ENCODE data around the gene PKD1L1.

Gene PKD1L1

DNA sequence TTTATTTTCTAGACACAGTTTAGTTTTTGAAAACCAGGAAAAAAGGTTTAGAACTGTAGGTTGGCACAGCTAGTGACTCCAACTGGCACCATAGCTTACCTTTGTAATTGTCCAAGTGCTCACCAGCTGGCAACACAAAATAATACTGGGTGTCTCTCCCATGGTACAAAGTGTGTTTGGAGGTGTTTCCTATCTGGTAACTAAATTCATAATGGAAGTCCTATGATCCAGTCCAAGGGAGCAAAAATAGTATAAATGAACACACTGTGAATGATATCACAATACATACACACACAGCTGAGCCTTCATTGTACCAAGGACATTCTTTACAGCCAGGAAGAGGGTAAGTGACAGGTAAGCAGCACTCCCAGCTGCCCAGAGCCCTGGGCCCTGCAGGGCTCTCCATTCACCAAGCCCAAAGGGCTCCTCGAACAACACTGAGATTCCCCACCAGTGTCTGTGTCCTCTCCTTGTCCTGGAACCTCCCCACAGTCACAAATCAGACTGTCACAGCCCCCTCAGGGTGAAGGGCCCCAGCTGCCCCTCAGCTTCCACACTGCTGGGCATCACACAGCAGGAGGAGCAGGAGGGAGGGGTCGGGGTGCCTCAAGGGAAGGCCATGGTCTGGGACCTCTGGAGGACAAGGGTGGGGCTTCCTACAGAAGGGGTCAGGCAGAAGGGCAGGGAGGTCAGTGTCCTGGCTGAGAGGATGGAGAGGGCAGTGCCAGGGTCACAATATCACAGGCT, 72.1 kb downstream of the PKD1L1 start:
- no peak for DNase-seq (ENCODE audit: low read depth in 2 of 2)

DNA sequence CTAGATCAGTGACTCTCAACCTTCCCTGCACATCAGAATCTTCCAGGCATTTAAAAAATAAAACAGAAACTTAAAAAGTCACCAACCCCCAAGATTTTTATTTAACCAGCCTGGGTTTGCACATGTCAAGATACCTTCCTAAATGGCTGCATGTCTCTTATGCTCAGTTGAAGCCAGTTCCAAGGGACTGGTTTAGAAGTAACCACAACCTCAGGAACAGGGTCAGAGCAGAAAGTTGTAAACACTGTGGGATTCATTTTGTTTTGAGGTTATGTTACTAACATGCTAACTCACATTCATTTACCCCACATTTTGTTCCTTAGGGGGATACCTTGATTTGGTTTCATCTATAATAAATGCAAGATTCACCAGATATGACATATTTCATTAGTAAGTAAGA, 72.9 kb downstream of the PKD1L1 start:
- no peak for DNase-seq (ENCODE audit: low read depth in 2 of 2)

DNA sequence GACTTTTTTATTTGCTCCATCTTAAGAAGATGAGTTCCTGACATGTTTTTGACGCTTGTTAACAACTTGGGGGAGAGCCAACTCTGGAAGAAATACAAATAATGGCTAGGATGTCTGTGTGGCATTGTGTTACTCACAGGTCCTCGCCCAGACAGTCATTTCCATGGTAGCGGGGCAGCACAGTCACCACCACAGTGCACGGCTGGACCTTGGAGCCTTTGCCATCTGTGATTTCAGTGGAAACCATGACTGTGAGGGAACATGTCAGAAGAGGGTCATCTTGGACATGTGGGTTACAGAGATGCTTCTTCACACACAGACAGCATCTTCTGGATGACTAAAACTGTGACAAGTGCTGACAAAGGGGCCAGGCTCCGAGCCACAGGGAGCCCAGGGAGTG, 74.5 kb downstream of the PKD1L1 start:
- DNase-seq (ENCODE audit: low read depth in 2 of 2): no peak

DNA sequence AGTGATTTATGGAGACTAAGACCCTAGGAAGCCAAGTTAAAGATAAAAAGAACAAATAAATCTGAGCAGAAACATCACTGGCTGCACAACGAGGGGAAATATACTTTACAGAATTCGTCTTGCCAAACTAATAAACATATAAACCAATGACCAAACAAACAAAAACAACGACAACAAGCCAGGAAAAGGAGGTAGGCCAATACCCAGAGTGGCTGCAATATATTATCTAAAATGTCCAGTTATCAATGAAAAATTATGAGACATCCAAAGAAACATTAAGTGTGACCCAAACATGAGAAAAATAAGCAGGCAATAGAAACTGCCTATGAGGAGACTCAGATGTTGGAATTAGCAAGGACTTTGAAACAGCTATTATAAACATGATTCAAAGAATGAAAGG, 81.0 kb downstream of the PKD1L1 start:
- DNase-seq (ENCODE audit: low read depth in 2 of 2): no peak

DNA sequence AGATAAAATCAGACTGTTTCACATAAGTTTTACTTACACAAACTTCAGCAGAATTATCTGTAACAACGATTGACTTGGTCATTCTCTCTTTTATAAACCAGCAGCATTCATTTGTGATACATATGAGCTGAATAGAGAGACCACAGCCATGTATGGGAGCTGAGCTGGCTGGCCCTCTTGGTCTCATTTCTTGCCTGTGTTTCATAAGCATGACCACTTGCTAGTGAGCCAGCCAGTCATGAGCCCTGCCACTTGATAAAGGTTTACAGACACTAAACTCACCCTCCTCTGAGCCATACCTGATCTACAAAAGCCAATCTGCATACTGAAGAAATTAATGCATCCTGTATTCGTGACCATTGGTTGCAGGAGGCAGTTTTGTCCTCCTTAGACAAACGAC, 82.1 kb downstream of the PKD1L1 start:
- DNase-seq (ENCODE audit: low read depth in 2 of 2): no peak

DNA sequence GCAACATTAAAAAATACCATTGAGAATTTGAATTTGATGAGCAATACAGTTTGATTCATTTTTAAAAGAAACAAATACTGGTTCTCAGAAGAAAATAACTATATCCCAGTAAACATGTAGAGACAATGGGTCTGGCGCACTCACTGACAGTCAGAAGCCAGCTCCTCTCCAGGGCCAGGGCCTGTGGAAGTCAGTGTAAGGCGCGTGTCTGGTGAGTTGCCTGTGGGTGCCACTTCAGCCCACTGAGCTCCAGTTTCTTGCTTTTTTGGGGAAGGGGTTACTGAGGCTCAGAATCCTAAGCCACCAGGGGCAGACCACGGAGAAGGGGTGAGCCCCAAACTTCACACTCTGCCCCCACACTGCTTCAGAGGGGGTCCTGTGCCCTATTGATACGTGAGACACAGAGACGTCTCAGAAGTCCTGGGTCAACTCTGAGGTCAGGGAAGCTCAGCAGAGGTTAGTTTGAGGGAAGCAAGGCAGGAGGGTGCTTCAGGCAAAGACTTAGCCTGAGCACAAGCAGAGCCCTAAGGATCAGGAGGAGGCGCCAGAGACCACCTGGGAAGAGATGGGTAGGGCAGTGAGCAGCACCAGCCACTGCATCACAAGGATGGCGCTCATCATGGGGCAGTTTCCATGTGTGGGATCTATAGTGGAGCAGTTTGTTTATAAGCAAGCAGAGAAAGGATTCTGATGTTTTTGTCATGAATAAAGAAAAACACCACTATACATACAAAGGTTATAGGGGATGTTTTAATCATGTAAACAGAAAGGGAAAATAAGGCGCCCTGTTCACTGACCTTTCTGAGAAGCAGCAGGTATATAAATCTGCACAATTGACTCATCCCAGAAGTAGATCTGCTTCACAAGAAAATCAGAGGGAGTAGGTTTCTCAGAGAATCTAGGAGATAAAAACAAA, 95.7 kb downstream of the PKD1L1 start:
- DNase-seq (ENCODE audit: low read depth in 2 of 2): no peak

DNA sequence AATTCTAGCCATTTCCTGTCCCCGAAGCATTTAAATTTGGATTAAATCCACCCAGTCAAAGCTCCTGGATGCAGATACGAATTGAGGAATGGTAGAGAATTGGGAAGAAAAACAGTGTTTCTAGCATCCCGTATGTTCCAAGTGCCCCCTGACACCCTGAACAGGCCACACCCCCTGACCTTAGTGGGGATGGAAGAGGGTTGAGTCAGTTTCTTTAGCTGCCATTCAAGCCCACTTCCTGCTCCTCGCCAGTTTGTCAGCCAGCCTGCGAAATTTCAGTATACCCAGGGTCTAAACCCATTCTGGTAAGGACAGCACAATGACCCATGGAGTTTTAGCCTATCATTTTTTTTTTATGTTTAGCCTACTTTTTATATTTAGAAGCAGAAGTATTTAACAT, 101.1 kb downstream of the PKD1L1 start:
- DNase-seq (ENCODE audit: low read depth in 2 of 2): no peak

DNA sequence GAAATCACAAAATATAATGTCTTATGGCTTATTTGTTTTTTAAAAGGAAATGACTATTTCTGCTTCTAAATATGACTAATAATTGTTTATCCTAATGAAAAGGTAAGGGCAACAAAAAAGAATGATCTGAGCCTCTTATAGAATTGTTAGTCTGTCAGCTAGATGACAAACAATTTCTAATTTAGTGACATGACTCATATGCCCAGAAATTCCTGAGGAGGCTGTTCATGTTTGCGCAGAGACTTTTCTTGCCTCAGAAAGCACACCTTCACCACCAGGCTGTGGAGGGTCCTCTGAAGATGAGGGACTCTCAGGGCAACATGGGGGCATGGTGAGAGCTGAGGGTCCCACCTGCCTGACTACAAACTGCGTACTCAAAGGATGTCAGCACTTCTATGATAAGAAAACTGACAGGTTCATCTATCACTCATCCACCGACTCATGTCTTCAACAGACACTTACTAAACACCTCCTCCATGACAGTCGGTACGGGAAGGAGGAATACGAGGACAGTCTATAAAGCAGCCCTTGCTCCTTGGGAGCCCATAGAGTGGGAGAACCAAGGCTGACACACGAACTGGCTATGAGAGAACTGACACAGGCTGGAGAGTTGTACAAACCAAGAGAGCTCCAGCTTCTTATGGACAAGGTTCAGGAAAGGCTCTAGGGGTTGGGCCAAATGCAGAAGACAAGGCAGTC, 102.0 kb downstream of the PKD1L1 start:
- DNase-seq (ENCODE audit: low read depth in 2 of 2): no peak

DNA sequence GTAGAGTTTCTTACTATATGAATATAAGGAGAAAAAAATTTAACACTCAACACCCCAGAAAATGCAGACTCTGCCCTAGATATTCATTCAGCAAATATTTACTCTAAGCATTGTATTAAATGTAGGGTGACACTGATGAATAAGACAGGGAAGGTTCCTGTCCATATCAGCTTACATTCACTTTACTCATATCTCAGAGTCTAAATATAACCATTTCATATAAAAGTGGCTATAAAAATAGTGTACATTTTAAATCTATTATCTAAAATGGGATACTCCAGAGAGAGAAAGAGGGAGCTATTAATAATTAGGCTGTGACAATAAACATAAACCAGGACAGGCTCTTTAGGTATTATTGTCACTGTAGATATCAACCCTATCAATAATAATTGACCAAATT, 104.0 kb downstream of the PKD1L1 start:
- no peak for DNase-seq (ENCODE audit: low read depth in 2 of 2)

DNA sequence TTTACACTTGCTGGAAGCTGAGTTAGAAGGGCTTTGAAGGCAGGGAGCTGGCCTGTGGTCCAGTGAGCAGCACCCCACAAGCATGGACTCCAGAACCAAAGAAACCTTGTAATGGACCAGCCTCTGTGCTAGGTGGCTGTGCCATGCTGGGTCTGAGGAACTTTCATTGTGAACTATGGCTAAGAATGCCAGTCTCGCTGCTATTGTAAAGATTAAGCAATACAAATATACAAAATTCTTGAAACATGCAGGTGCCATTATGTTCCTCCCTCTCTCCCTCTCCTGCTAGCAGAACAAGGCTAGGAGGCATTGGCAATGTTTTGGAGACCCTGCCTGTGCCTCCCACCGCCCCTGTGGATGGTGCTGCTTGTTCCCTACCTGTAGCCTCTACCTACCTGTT, 105.0 kb downstream of the PKD1L1 start:
- DNase-seq (ENCODE audit: low read depth in 2 of 2): no peak

DNA sequence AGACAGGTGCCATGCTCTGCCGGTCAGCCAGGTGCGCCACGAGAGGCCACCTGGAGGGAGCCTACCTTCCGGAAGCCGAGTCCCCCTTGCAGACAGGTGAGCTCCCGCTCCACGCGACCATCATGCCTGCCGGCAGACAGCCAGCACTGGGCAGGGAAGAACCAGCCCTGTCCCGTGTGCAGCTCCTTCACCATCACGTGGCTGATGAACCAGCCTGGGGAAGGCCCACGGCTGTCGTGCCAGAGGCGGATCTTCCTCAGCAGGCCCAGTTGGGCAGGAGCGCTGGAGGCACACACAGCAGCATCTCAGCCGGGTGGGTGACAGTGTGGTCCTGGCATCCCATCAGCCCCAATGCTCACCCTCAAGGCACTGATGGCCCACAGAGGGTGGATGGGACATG, 108.9 kb downstream of the PKD1L1 start:
- no peak for DNase-seq (ENCODE audit: low read depth in 2 of 2)

DNA sequence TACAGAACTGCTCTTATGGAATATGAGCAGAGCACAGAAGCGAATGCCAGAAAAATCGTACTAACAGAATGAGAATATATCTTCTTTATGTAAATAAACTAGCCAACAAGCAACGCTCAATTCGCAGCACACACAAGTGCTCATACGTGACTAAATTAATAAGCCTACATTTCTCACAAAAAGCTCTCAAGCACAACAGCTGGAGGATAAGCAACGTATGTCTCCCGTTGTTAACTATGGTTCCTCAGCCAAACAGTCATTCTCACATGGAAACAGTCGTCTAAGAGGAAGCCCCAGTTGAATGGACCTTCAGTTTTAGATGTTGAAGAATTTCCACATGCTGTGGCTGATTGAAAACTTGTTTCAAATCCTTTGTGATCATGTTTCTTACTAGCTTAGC, 110.4 kb downstream of the PKD1L1 start:
- no peak for DNase-seq (ENCODE audit: low read depth in 2 of 2)

DNA sequence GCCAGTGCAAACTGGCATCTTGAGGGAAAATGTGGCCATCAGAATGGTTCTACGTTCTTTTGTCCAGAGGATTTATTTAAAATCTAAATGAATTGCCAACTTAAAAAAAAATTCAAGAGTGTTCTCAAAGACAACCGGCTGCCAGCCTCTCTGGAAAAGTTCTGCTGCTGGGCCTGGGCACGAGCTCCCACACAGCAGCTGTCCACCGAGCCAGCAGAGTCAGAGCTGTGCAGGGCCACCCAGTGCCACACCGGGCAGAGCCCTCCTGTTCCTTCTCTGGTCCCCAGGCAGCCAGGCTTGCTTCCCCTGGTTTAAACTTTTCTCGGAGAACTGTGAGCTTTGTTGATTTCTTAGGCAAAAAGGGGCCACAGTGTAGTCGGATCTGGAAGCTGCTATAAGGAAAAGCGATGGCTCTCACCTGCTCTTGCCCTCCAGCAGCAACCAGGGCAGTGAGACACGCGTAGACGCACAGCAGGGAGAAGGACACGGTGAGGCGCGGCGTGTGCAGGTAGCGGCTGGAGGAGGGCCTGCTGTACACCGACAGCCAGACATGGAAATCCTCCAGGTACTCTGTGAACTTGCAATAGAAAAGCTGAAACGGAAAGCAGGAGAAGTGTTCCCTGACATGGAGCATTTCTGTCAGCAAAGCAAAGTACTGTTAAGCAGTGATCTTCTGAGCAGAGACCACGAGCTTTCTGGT, 111.6 kb downstream of the PKD1L1 start:
- DNase-seq (ENCODE audit: low read depth in 2 of 2): no peak

DNA sequence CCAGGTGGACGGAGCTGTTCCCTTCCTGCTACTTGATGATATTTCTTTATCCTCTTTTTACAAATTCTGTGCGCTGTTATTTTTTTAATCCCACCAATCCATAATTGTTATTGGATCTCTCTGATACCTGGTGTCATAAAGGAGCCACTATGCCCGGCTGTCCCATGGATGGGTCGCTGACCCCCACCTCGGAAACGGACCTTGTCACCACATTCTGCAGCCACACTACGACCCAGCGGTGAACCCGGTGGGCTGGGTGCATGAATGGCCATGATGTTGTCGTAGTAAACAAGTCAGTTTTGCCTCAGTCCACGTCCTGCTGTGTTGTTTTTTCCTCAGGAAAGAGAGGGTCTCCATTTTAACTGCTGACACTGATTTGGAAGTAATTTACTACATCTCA, 112.2 kb downstream of the PKD1L1 start:
- no peak for DNase-seq (ENCODE audit: low read depth in 2 of 2)

DNA sequence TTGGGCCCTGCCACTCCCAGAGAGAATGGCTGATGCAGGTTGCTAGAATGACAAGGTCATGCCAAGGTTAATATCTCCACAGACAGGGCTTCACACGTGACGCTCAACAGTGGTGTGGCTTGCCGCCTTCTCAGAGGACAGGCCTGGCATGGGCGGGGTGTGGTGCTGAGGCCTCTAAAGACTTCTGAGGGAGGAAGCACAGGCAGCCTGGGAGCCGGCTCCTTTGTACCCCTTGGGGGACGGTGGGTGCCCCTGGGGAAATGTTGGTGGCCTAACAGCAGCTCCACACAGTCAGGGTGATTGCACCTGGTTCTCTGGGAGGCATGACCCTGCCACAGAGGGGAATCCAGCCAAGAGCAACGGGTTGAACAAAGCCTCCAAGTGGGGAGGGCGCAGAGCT, 115.1 kb downstream of the PKD1L1 start:
- no peak for DNase-seq (ENCODE audit: low read depth in 2 of 2)

DNA sequence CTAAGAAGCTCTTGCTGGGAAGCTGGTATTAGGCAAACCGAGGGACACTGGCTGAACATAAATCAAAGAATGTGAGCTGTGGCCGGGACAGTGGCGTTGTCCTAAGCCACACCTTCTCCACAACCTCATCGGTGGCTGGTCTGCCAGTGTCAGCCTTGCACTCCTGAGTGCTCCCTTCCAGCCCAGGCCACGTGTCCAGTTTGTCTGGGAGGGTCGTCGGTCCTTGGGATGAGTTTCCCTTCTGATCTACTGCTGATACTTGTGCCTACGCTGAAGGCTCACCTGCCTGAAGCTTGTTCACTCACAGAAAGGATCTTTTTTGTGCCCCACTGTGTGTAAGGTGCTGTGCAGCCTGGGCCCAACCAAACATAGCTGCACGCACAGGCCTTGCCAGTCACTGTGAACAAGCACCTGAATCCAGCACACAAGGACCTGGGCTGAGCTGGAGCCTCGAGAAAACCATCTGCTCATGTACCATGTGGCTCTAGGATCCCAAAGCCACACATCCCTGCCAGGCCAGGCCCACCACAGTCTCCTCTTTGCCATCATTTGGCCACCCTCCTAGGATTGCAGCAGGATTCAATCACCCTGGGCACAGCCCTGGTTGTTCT, 116.1 kb downstream of the PKD1L1 start:
- no peak for DNase-seq (ENCODE audit: low read depth in 2 of 2)

DNA sequence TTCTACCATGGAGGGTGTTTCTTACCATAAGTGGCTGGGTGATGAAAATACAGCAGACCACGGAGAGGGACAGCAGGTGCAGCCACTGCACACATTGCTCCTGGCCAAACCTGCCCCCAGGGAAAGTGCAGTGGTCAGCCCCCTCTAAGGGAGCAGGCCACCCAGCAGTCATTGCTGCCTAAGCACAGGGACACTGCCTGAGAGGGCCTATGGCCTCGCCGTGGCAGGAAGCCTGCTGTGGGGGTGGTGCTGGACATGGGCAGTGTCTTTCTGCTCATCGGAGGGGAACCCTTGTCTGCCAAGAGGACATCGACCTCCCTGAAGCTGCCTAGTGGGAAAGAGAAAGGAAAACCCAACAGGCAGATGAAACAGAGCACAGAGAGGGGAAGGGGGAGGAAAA, 118.3 kb downstream of the PKD1L1 start:
- DNase-seq (ENCODE audit: low read depth in 2 of 2): no peak

DNA sequence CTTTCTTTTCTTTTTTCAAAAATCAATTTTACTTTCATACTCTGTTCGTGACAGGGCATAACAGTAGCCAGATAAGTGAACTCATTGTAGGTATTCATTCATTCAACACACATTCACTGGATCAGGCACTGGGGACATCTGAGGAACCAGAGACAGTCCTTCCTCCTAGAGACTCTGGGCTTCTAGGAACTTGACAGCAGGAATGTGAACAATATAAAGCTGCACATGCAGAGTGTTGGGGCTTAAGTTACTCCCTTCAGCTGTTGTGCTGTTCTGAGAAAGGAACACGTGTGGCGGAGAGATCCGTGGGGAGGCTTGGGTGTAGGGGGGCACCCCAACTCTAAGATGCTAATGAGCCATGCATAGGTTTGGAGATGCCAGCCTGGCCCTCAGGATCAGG, 120.4 kb downstream of the PKD1L1 start:
- no peak for DNase-seq (ENCODE audit: low read depth in 2 of 2)

DNA sequence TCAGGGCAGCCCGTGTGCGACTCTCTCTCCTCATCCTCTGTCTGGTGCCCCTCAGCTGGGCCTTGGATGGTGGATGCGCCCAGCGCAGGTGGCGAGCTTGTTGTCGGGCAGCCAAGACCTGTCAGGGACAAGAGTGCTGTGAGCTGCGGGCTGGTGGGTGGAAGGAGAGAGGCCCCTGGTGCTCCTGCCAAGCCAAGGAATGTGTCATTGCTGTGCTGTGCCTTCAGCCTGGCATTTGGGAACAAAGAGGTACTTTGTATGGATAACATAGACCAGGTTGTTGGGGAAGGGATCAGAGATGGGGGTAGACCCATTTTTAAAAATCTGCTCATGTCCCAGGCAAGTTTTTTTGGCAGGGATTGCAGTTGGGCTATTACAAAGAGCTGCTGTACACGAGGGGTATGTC, 120.9 kb downstream of the PKD1L1 start:
- DNase-seq (ENCODE audit: low read depth in 2 of 2): no peak

DNA sequence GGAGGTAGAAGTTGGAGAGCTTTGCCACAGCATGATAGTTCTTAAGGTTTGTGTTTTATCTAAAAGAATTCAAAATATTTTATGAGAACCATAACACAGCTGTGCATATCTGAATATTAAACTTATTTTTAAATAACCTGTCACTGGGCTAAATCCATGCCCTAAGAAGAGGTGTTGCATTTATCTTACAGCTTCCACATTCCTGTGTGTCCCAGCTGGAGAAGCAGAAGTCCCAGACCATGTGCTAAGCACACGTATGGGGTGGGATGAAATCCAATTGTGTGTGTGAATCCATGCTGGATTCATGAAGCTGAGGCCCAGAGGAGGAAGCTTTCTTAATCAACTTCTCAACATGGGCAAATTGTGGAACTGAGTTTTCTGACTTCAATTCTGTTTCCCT, 121.5 kb downstream of the PKD1L1 start:
- no peak for DNase-seq (ENCODE audit: low read depth in 2 of 2)

DNA sequence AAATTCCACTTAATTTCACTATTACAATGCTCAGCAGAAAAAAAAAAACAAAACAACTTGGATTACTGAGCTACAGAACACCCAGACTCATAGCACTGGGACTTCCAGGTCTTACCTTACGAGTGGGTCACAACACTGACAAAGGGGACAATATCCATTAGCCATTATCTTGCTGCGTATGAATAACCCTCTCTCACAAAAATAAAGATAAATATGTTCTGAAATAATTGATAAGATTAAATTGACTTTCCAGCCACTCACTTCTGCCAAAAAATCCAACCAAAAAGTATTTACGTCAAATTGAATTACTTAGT, 128.7 kb downstream of the PKD1L1 start:
- DNase-seq (ENCODE audit: low read depth in 2 of 2): no peak

Measured in stimulated activated CD8-positive, alpha-beta memory T cell treated with anti-CD3 and anti-CD28 coated beads, Interleukin-2, amount 100 ng/mL, for 1 hour (primary cell).